Middle frontal gyrus (tissue), 1 donor: ENCODE data around the gene R3HDM2.

Source experiments
- DNase-seq: peaks from one replicate; pipeline ENCODE4 v3.0.0-alpha.2; 2015; ENCODE audit warnings: low spot score; ENCODE audit errors: extremely low spot score

R3HDM2 gene

DNA sequence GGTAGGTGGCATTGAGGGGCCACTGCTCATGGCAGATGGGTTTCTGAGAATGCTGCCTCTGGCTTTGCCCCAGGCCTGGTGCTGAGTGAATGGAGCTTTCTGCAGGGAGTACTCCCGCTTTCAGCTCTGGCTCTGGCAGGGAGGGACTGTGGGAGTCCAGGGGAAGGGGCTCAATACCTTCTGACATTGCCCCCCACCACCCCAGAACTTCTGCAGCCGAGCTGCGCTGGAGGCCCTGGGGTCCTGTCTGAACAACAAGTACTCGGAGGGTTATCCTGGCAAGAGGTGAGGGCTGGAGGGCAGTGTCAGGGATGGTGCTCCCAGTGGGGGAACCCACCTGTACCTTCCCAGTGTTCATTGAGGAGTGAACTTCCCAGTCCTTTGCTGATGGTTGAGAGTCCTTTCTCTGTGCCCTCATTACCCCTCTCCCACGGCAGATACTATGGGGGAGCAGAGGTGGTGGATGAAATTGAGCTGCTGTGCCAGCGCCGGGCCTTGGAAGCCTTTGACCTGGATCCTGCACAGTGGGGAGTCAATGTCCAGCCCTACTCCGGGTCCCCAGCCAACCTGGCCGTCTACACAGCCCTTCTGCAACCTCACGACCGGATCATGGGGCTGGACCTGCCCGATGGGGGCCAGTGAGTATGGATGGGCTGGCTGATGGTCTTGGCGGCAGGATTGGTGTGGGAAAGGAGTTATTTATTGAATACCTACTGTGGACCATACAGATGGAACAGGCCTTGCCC, 199.4 kb downstream of the R3HDM2 start:
- no peak for DNase-seq

DNA sequence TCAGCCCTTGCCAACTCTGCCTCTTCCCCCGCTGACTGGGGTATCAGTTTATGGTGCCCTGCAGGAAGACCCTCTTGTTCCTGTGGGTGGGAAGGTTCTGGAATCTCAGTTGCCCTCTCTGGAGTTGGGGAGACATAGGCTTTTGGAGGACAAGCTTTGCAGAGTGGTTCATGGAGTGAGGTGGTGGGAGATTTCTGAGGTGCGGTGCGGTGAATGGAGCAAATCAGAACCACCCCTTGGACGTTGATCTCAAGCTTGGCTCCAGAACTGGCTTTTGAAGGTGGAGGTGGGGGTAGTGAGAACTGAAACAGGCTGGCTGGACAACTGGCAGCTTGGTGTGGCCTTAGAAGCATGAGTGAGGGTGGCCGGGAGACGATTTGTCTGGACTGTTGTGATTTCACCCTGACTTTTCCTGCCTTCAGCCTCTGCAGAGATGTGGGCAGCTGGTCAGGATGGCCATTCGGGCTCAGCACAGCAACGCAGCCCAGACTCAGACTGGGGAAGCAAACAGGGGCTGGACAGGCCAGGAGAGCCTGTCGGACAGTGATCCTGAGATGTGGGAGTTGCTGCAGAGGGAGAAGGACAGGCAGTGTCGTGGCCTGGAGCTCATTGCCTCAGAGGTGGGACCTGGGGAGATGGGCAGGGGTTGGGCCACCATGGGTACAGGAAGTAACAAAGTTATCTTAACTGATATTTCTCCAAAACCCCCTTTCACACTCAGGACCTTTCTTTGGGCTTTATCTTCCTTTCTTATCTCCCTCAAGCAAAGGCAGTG, 200.3 kb downstream of the R3HDM2 start:
- no peak for DNase-seq

DNA sequence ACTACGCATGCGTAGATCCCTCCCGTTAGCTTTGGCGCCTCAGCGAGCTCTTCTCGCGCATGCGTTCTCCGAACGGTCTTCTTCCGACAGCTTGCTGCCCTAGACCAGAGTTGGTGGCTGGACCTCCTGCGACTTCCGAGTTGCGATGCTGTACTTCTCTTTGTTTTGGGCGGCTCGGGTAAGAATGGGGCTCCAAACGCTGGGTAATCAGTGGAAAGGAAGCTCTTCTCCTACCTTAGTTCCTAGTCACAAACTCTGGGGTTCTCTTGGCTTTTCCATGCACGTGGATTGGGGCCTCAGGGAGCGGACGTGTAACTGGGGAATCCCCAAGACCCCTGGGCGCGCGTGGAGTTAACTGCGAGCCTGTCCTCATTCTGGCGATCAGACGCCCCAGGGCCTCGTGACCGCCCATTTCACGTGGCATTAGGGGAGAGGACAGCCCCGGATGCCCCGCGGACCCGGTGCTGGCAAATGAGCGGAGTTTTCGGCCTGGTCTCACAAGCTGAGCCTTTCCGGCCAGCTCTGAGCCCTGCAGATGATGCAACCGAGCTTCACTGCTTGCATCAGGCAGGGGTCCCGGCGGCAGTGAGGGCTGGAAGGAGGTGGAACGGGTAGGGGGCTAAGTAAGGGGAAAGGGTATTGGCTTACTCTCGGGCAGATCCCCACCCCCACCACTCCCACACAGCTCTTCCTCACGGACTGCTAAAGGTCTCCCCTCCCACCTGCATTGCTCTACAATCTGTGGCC, 201.0 kb downstream of the R3HDM2 start, which contains the start of gene SHMT2:
Gene SHMT2 (plus strand): TSS at position 78 of the 747 bp plus-strand sequence. CDS start 68 bp downstream, at position 146.
- peak; percentile 94 for DNase-seq

DNA sequence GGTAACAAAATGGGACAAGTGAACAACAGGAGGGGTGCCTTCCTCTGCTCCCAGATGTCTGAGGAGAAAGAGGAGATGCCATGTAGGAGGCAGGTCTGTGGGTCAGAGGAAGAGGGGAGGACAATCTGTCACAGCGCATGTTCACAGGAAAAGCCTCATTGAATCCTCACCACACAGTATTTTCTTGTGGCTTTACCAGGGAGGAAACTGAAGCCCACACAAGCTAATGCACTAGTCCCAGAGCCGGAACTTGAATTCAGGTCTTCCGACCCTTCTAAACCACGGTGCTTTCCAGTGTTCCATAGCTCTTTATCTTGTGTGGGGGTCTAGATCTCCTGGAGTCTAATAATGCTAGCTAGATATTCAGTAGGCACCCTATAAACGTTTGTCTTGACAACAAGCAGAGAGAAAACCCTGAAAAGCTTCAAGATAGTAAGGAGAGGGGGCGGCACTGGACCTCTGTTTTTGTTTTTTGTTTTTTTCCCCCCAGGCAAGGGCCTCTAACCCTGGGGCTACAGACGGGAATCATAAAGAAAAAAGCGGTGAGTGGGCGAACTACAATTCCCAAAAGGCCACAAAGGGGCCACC, 201.7 kb downstream of the R3HDM2 start:
- DNase-seq = no peak

DNA sequence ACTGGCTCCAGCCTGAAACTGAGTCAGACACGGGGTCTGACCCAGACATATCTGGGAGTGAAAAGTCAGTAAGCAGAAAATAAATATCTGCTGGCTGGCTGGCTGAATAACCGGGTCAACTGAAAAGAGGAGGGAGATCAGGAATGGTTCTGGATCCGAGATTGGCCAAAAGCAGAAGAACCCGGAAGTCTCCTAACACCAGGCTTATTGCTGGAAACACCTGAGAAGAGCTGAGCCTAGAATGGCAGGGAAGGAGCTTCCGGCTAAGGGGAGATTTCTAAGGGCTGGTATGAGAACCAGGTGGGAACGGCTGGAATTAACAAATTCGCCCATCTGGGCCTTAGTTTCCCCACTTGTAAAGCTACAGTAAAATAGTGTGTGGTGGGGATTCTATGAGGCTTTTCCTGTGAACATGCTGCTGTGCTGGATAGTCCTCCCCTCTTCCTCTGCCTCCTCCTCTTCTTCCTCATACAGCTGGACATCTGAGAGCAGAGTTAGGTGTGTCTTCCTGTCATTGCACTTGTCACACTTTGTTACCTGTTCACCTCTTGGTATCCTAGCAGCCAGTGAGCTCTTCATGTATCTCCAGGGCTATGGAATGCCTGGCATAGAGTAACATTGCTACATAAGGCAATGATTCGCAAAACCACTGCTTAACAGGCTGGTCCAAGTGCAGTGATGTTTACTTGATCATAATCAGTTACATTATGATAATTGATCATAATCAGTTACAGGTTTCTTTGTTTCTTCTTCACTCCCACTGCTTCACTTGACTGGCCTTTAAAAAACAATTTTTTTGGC, 203.3 kb downstream of the R3HDM2 start:
- DNase-seq = no peak

DNA sequence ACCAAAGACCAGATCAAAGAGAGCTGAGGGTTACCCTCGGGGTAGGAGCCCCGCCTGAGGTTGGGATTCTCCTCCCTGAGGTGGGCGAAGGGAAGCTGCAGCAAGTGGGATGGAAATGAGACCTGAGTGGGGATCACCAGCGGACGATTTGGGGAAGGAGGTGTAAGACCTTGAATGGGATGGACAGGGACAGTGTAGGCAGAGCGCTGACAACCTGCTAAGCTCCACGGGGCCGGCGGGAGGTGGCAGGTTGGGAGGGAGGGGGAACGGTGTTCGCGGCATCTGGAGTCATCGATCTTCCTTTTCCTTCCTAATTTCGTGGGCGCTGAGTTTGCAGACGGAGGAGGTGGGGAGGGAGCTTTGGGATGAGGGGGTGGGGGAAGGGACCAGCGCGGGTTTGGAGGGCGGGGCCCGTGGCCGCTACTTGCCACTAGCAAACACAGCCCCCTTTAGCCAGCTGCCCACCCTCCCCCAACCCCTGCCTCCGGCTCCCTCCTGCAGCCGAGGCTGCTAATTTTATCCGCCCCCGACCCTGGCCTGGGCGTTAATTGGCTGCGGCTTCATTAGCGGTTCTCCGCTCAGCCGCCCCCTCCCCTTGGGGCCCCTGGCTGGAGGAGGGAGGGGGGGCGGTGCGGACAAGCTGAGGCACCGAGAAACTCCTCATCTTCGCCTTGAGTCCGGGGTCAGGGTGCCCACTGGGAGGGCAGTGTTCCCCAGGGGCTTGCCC, 204.1 kb downstream of the R3HDM2 start:
- no peak for DNase-seq

DNA sequence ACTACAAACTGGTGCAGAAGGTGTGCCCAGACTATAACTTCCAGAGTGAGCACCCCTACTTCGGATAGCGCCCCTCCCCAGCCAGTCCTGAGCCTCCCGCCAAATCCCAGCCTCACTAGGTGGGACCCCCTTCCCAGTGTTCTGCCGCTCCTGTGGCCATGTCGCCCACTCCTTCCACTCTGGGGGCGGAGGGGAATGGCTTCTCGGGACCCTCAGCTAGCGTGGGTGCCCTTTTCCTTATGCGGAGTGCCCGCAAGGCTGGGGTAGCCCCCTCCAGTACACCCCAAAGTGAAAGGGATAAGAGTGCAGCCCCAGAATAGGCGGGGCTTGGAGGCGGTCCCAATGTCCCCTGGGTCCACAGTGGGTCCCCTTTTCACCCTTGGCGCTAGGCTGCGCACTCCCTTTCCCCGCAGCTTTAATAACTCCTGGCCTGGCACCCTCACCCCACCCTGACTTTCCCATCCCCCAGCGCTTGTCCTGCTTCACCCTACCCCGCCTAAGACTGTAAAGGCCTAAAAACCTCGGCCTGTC, 205.1 kb downstream of the R3HDM2 start:
- DNase-seq = no peak

DNA sequence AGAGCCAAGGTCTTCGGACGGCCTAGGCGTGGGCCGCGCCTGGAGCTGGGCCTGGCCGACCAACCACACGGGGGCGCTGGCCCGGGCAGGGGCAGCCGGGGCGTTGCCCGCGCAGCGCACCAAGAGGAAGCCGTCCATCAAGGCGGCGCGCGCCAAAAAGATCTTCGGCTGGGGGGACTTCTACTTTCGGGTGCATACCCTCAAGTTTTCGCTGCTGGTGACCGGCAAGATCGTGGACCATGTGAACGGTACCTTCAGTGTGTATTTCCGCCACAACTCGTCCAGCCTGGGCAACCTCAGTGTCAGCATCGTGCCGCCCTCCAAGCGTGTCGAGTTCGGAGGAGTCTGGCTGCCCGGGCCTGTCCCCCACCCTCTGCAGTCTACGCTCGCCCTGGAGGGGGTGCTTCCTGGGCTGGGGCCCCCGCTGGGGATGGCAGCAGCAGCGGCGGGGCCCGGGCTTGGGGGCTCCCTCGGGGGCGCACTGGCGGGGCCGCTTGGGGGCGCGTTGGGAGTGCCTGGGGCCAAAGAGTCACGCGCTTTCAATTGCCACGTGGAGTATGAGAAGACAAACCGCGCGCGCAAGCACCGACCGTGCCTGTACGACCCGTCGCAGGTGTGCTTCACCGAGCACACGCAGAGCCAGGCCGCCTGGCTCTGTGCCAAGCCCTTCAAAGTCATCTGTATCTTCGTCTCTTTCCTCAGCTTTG, 205.7 kb downstream of the R3HDM2 start:
- no peak for DNase-seq

DNA sequence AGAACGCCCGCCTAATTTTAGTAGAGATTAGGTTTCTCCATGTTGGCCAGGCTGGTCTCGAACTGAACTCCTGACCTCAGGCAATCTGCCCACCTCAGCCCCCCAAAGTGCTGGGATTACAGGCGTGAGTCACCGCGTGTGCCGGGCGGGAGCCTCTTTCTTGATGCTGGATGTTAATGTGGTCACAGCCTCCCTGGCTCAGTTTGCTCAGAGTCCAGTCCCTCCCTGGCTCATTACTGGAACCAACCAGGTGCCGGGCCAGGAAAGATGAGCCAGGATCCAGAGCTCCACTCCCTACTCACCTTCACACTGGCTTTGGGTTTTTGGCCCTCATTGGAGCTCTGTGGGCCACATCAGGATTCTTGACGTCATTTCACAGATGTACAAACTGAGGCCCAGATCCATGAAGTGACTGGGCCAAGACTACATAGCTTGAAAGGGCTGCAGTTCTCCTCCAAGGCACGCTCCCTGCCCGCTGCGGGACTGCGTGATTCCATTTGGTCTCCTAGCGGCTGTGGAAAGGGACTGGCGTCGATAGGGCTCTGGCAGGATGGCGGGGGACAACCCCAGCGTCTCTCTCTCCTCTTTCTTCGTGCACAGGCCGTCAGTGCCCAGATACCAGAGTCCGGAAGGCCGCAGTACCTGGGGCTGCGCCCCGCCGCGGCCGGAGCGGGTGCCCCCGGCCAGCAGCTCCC, 206.4 kb downstream of the R3HDM2 start:
- DNase-seq = no peak

DNA sequence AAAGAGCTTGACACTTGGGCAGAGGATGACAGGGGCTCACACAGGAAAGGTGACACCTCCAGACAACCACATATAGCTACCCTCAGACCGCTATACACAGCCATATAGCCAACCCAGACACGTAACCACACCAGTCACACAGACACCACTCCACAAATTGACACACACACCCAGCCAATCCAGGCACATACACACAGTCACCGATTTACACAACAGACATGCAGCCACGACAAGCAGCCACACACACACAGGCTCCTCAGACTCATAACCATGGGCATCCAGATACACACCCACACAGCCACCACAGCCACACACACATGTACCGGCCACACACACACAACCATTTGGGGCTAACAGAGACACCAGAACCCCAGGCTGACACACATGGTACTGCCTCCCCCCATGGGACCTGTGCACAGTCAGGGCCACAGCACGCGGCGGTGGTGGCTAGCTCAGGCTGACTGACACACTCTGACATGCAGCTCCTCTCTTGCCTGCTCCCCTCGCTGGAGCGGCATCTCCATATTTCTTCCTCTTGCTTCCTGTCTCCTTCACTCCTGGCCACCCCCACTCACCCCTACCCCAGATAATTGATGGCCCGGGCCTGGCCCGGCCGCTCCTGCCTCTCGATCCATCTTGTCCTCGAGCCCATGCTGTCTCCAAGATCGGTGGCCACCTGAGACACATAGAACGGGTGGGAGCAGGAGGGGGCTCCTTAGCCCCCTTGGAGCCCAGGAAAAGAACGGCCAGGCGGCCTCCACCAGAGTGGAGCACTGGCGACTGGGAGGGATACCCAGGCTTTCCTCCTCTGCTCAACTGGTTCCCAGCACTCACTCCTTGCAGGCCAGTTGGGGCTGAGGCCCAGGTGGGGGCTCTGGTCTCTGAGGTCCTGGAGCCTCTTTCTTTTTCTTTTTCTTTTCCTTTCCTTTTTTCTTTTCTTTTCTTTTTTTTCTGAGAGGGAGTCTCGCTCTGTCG, 207.4 kb downstream of the R3HDM2 start:
- no peak for DNase-seq

DNA sequence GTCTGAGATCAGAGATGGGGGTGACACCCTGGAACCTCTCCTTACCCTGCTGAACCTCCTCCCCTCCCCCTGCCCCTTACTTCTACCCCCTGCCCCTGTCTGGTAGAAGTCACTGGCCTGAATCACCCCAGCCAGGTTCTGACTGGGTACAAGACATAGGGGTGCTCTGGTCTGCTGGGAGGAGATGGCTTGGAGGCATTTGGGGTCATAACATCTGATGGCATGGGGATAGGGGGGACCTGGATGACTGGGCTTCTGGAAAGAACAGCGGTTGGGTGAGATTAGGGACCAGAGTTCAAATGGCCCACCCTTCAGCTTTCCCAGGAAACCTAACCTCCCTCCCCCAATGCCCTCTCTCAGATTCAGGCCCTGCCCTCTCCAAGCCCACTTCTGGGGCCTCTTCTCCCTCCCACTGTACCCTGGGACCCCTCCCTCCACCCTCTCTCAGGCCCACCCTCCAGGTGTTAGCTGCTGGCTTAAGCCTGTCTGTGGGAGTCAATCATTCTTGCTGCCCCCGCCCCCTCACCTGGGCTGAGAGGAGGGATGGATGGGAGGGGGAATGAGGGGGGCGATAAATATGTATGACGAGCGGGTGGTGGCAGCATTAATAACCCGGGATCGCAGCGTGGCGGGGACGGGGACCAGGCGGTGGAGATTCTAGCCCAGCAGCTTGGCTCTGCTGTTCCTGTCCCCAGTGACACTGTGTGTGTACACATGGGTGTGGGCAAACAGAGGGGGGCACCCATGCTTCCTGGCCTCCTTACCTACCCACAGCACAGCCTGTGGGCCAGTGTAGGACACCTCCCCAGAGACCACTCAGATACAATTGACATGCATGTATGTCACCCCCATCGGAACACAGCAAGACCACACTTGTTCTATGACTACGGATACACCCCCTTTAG, 208.3 kb downstream of the R3HDM2 start:
- no peak for DNase-seq

DNA sequence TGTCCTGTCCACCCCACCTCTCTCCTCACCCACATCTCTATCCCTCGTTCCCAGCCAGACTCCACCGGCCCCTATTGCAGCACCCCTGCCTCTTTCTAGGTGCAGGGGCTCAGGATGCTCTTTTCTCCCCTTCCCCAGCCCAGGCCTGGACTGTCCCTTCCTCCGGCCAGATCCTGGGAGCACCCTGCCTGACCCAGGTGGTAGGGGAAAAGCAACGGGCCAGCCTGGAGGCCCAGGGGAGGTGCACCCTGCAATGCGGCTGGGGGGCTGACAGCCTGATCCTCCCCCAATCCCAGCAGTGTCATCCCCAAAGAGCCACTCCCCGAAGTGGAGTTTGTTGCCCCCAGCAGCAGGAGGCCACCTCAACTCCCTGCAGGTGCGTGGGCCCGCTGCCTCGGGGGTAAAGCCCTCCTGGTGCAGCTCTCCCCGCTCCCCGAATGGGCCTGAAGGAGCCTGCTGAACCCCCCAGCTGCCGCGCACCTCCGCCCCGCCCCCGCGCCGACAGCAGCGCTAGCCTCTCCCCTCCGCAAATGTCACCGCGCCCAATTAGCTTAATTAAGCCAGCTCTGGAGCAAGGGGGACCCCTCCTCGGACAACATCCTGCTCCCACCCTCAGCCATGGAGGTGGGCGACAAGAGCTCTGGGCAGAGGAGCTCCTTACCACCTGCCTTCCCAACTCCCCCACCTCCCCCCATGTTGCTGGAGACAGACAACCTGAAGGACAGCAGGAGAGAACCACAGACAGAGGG, 209.5 kb downstream of the R3HDM2 start:
- DNase-seq = no peak

DNA sequence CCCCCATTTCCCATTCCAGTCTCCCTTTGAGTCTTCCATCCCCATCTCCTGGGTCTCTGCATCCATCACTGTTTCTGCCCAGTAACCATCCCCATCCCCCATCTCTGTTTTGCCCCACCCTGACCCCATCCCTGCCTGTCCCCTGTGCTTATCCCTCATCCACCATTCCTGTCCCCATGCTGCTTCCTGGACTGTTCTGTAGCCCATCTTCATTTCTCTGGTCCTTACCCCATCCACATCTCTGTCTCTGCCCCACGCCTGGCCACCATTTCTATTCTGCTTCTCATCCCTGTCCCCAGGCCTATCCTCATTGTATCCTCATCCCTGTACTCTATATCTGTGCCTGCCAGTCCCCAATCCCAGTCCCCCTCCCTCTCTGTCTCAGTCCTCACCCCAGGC, 210.1 kb downstream of the R3HDM2 start:
- no peak for DNase-seq

DNA sequence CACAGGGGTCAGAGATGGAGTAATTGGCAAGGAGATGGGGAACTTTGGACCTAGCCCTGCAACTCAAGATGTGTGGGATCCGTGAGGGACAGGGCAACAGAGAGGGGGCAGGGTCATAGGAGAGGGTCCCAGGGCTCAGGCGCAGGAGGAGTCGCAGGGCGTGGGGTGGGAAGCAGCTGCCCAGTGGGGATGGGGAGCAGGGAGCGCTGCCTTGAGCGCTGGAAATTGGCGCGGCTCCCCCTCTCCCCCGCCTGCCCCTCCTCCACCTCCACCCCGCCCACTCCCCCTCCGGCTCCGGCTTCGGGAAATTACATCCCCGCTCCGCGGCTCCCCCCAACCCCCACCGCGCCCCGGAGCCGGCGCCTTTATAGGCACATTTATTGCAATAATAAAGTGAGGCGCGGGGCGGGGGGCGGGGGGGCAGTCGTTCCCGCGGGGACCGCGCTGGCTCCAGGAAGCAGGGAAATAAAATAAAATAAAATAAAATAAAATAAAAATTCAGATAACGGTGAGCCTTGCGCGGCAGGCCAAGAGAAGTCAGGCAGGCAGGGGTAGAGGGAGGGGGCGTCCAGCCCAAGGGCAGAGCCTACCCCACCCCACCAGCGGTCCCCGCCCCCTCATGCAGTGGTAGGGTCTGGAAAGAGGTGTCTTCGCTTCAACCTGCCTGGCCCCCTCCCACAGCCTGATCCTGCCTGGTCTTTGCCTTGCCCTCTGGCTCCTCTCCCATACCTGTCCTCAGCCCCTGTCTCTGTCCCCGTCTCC, 210.7 kb downstream of the R3HDM2 start:
- DNase-seq = no peak
